IMR-90 (cell line): Measurements from ENCODE around the gene CDK17.

Source experiments
- BHLHE40 ChIP-seq: fragments of 150-350 bp; IDR thresholded peaks from 2 replicates; pipeline ENCODE4 v1.6.1; 2016; ENCODE audit warnings: mild to moderate bottlenecking, low read depth, low read length
- CEBPB ChIP-seq: IDR thresholded peaks from 2 replicates; pipeline ENCODE4 v1.6.1; 2012; ENCODE audit warnings: low read depth, low read length, improper control_type of control experiment
- CHD1 ChIP-seq: IDR thresholded peaks from 2 replicates; pipeline ENCODE4 v1.6.1; 2012; ENCODE audit warnings: low read depth, low read length, improper control_type of control experiment
- MAFK ChIP-seq: IDR thresholded peaks from 2 replicates; pipeline ENCODE4 v1.6.1; 2012; ENCODE audit warnings: low read depth, low read length, improper control_type of control experiment
- MAZ ChIP-seq: IDR thresholded peaks from 2 replicates; pipeline ENCODE4 v1.6.1; 2012; ENCODE audit warnings: low read depth, mild to moderate bottlenecking, low read length, improper control_type of control experiment, moderate library complexity, borderline replicate concordance
- MXI1 ChIP-seq: IDR thresholded peaks from 2 replicates; pipeline ENCODE4 v1.6.1; 2012; ENCODE audit warnings: low read depth, mild to moderate bottlenecking, low read length, moderate library complexity, borderline replicate concordance
- NFE2L2 ChIP-seq: fragments of 150-350 bp; IDR thresholded peaks from 2 replicates; pipeline ENCODE4 v1.6.1; 2016; ENCODE audit warnings: low read depth, mild to moderate bottlenecking, low read length
- POLR2A ChIP-seq: IDR thresholded peaks from 2 replicates; pipeline ENCODE4 v1.6.1; 2012; ENCODE audit warnings: mild to moderate bottlenecking, low read depth, low read length
- RAD21 ChIP-seq: IDR thresholded peaks from 2 replicates; pipeline ENCODE4 v1.6.1; 2012; ENCODE audit warnings: low read length, improper control_type of control experiment
- RCOR1 ChIP-seq: IDR thresholded peaks from 2 replicates; pipeline ENCODE4 v1.6.1; 2012; ENCODE audit warnings: mild to moderate bottlenecking, low read length, improper control_type of control experiment; ENCODE audit not compliant: insufficient replicate concordance
- RFX5 ChIP-seq: IDR thresholded peaks from 2 replicates; pipeline ENCODE4 v1.8.0; 2012; ENCODE audit warnings: low read depth, mild to moderate bottlenecking, low read length, moderate library complexity
- TF ChIP-seq, protein P1 (sequence below): conservative IDR thresholded peaks from 2 replicates; pipeline ENCODE4 v1.5.1; 2012; ENCODE audit warnings: mild to moderate bottlenecking, low read depth, low read length, improper control_type of control experiment
- TF ChIP-seq, protein P2 (sequence below): fragments of 150-350 bp; IDR thresholded peaks from 2 replicates; pipeline ENCODE4 v1.6.1; 2017; ENCODE audit warnings: mild to moderate bottlenecking, antibody characterized with exemption, low read length, low read depth

DNA sequence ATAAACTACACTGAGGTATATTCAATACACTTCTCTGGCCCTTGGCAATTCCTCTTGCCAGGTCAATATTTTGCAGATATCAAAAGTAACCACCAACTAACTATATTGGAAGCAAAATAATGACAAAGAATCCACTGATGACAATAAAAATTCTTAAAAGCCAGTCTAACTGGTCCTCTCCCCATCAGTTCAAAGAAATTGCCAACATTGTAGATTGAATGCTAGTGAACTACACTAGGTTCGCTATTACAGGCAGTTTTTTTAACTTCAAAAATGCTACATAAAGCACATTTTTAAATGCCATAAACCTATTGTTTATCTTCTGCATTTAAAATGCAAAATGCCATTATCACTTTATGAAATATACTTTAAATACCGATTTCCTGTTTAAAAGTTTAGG lies 4.0 kb downstream of the CDK17 start:
- TF ChIP-seq POLR2A (no peak), RAD21 (no peak), RCOR1 (no peak), CHD1 (no peak), CEBPB (no peak), NFE2L2 (no peak), MAFK (no peak), BHLHE40 (no peak), MXI1 (no peak), MAZ (no peak), RFX5 (no peak)
- TF ChIP-seq, protein P1, sequence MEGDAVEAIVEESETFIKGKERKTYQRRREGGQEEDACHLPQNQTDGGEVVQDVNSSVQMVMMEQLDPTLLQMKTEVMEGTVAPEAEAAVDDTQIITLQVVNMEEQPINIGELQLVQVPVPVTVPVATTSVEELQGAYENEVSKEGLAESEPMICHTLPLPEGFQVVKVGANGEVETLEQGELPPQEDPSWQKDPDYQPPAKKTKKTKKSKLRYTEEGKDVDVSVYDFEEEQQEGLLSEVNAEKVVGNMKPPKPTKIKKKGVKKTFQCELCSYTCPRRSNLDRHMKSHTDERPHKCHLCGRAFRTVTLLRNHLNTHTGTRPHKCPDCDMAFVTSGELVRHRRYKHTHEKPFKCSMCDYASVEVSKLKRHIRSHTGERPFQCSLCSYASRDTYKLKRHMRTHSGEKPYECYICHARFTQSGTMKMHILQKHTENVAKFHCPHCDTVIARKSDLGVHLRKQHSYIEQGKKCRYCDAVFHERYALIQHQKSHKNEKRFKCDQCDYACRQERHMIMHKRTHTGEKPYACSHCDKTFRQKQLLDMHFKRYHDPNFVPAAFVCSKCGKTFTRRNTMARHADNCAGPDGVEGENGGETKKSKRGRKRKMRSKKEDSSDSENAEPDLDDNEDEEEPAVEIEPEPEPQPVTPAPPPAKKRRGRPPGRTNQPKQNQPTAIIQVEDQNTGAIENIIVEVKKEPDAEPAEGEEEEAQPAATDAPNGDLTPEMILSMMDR = no peak
- TF ChIP-seq, protein P2, sequence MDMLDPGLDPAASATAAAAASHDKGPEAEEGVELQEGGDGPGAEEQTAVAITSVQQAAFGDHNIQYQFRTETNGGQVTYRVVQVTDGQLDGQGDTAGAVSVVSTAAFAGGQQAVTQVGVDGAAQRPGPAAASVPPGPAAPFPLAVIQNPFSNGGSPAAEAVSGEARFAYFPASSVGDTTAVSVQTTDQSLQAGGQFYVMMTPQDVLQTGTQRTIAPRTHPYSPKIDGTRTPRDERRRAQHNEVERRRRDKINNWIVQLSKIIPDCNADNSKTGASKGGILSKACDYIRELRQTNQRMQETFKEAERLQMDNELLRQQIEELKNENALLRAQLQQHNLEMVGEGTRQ = no peak
